NCI-H1436 treated with DMSO at 0.1 percent for 48 hours (cell line): Measurements from ENCODE around the gene TOX4.
"Not testable (repeated sequence)": the region's sequence is repeated elsewhere in the genome, so short reads cannot be mapped to it uniquely, and the experiment has no call there.

Experiments used
- DNase-seq: peaks from one replicate; lab custom pipeline; 2025; lab: John Stamatoyannopoulos, UW

Gene TOX4

DNA sequence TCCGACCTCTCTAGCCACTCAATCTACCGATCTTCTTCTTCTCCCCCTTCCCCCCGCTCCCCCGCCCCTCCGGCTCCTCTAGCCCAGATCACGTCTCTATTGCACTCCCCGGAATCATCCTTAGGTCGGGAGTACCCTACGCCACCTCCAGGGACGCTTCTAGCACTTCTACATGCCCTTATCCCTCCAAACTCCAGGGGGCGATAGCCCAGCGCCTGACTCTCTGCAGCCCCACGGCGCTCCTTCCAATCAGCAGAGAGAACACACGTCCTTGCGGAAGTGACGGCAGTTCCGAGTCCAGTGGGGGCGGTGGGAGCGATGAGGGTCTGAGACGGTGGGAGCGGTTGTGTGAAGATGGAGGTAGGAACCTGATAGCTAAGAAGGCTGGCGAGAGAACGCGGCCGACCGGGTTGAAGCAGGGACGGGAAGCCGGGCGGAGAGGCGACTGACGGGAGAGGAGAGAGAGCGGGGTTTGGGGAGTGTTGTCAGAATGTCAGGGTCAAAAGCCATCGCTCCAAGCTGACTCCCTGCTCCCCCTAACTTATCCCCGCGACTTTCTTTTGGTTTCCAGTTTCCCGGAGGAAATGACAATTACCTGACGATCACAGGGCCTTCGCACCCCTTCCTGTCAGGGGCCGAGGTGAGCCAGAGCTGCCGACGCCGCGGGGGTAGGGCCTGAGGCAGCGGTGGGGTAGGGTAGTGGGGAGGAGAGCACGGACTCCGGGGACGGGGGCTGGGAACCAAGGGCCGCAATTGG is at the start of gene TOX4, which contains the start of gene RAB2B:
TOX4 (plus strand) TSS at position 271 of the 757 bp plus-strand sequence; CDS start at position 355, 84 bp downstream.
RAB2B (minus strand) TSS at position 35 of the 757 bp plus-strand sequence. CDS start 87 bp downstream, outside the sequence.
- DNase-seq, result peak; percentile 98

DNA sequence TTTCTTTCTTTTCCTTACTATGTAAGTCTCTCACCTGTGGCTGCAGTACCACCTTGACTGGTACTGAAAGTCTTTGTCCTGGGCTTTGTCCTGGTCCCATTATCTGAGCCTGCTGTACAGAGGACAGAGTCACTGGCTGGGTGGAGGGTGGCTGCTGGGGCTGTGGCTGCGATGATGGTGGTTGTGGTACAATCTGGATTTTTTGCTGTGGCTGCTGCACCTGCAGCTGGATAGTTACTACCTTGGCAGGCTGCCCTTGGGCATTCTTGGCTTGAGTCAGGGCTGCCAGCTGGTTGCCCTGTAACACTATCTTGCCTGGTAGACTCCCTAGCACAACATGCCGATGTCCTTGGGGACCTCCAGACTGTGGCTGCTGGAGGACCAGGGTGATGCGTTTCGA is 48.1 kb upstream of the TOX4 start:
- DNase-seq, result no peak

DNA sequence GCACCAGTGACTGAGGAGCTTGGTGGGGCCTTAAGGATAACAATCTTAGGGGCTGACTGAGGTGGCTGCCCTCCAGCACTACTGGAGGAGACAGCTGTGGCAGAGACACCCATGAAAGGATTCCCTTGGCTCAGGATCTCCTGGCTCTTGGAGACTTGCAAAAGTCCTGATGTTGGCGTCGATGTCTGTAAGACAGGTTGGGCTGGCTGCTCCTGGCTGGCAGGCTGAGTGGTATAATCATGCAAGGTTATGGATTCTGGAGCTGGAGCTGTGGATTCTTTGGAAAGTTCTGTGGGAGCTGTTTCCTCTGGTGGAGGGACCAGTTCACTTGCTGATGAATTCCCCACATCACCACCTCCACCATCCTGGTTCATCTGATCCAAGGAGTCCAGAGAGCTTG is 45.9 kb upstream of the TOX4 start:
- no peak for DNase-seq

DNA sequence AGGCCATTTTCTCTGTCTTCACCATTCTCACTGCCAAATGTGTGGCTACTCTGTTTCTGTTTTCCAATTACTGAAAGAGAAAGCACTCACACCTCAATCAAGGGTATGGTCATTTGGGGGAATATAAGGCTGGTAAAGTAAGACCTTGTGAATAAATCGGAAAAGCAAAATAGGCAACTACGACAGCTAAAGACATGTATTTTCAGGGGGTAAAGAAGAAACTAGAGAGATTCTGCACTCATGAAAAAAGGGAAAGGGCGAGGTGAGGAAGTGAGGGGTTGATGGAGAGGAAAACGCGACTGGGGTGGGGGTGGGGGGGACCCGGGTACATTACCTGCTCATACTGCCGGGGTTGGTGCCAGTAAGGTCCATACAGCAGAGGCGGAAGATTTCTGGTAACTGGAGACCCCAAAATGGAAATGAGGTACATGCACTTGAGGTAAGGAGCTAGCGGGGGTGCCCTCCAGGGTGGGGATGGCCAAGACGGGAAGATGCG is 40.4 kb upstream of the TOX4 start:
- DNase-seq, result no peak

DNA sequence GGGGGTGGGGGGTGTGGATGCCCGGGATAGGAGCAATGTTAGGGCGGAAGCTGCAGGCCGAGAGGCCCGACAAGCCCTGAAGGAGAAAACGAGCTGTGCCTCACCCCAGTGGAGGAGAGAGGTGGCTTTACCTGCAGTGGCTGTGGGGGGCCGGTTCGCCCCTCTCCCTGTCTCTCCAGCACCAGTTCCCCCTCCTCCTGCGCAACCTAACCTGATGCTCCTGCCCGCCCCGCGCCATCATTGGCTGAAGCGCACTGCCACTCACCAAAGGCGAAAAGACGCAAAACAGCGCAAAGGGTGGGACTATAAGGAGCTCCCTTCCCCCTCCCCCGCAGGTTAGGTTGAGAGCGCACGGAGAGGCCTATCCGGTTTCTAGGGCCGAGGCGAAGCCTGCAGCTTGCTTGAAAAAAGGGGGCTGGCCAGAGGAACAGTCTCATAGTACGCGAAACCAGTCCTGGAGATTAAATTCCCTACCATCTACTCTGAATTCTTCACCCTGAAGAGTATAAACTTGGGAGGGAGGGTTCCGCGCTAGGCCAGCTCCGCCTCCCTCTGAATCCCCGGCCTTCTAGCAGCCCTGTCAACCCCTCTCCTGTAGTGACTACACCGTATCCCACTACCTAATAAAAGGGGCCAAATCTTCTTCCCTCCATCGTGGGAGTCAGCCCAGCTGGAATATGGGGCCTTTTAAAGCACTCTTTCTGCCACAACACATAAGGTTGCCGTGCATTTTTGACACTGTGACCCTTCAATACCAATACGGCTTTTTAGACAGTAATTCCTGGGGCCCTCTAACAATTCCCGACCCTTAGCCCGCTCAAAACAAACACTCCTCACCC is 39.7 kb upstream of the TOX4 start:
- peak; percentile 79 for DNase-seq

DNA sequence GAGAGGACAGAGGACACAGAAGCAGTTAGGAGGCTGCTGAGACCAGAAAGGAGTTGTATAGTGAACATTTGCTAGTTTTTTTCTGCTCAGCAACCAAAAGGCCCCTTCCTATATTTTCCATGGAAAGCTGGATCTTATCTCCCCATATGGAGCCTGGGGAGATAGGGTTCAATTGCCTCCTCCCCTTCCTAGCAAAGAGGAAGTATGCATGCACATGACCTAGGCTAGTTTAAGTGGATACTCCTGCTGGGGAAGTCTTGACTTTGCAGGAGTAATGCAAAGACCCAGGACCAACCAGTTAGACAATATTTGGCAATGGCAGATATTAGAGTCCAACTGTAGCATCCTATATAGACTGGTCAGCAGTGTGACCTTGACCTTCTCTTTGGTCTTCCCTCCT is 36.1 kb upstream of the TOX4 start:
- DNase-seq, result no peak

DNA sequence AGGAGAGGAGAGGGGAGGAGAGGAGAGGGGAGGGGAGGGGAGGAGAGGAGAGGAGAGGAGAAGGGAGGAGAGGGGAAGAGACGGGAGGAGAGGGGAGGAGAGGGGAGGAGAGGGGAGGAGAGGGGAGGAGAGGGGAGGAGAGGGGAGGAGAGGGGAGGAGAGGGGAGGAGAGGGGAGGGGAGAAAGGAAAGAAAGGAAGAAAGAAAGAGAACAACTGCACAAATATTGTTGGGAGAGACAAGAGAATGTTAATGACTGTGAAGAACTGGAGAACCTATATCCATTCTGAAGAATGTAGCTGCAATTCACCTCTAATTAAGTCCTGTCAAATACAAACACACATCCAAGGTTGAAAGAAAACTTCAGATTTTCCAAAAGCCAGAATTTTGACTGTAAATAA is 34.3 kb upstream of the TOX4 start:
- not testable (repeated sequence) for DNase-seq

DNA sequence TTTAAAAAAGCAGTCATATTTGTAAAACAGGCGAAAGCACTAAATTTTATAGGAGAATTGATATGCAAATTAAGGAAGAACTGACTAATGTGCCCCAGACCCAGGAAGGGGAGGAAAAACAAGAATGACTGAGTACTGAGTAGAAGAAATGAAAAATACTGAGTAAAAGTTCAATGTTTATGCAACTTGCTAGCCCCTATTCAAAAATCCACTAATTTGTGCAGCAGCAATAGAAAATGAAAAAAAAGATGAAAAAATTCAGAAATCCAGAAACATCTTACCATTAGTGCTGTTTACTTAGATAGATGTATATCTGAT is 27.1 kb upstream of the TOX4 start:
- DNase-seq, result no peak

DNA sequence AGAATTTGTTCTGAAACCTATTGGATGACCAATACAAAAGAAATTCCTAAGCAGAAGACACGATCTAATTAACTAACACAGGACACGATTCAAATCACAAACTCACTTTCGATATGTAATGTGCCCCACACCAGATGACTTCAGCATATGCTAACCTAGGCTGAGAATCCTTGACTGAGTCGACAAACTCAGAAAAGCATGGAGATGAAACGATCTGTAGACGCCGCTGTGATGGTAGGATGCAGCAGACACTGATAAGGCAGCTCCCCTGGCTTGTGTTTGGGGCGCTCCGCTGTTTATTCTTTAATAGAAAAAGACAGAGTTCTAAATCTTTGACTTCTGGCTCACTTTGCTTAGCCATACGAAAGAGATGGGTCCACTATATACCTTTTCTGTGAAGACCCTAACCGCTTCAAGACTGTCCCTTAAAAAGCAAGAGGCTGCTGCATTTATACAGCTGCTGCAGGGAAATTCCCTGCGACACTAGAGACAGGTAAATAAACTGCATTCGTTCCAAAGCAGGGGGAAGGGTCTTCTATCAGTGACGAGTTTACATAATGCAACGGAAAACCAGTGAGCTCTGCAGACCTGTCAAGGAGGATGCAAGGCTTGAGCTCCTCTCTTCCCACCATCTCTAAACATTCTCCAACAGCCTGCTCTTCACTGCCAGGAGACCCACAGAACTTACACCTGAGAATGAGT is 22.0 kb upstream of the TOX4 start:
- no peak for DNase-seq

DNA sequence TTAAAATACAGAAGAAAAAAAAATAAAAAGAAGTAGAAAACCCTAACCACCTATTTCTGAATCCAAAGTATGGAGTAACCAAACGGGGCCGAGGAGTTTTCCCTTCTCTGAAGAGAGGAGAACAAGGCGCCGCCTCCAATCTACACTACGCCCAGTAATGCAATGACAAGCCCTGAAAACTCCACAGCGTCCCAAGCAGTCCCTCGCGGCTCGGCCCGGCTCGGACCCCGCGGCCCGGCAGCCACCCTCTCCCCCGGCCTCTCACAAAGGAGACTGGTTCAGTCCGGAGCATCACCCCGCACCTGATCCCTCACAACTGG is 21.4 kb upstream of the TOX4 start:
- DNase-seq, result no peak

DNA sequence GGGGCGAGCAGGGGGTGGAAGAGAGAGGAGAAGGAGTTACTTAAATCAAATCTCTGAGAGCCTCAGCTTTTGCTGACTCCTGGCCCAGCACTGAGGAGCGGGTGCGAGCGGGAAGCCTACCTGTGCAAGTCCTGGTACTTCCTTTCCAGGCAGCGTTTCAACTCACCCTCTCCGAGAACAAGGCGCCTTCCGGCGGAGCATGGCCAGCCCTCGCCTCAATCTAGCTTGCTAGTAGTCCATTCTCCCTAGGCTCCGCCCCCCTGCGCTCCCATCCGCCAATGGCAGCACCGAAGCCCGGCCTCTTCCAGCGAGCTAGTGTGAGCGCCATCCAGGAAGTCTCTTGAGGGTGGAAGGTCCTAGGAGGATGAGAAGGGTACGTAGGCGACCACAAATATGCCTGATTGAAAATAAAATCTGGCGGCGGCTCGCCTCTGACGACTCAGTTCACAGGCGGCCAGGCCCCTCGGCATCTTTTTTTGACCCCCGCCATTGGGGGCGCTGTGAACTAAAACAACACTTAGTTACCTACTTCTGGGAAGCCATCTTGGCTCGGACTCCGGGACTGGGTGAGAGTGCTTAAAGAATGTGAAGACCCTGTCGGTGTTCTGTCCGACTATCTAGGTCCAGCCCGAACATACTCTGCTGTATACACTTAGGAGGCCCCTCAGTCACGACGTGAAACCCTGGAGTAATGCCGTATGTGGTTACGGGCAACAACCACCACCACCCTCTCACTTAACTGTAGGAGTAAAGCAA is 20.9 kb upstream of the TOX4 start, which contains the start of gene CHD8:
CHD8 (minus strand) TSS at position 212 of the 756 bp plus-strand sequence. CDS start 24,480 bp downstream, outside the sequence.
- peak; percentile 99 for DNase-seq

DNA sequence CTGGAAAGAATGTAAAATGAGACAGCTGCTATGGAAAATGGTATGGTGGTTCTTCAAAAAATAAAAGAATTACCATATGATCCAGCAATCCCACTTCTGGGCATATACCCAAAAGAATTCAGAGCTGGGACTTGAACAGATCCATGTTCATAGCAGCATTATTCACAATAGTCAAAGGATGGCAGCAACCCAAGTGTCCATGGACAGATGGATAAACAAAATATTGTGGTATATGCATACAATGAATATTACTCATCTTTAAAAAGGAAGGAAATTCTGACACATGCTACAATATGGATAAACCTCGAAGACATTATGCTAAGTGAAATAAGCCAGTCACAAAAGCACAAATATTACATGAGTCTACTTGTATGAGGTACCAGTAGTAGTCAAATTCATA is 9.4 kb upstream of the TOX4 start:
- no peak for DNase-seq

DNA sequence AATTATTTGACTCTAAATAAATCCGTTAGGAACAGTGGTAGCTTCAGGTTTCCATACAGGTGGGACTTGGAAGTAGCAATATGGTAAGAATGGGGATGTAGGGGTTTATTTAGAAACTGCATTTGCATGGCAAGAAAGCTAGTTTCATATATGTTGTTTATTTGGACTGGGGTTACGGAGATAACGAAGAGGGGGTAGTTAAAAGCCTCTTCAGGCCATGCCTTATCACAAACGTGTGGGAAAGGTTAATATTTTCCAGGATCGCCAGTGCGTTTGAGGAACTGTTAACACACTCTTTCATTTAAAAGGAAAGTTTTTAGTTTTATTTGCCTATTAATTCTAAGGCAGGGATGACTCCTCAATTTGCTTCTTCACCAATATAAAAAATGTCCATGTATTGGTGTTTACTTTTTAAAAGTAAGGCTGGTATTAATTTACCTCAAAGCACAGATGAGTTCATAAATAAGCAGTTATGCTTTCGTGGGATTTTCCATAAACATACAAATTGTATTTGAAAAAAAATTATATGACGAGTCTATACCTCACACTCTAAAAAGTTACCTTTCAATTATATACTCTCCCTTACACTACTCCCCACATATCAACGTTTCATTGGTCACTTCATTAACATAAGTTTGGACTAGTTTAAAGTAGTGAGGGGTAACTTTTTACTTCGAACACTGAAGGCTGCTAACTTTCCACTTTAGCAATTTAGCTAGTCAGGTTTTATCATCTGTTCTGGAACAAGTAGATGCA is 1.1 kb upstream of the TOX4 start:
- DNase-seq, result no peak

DNA sequence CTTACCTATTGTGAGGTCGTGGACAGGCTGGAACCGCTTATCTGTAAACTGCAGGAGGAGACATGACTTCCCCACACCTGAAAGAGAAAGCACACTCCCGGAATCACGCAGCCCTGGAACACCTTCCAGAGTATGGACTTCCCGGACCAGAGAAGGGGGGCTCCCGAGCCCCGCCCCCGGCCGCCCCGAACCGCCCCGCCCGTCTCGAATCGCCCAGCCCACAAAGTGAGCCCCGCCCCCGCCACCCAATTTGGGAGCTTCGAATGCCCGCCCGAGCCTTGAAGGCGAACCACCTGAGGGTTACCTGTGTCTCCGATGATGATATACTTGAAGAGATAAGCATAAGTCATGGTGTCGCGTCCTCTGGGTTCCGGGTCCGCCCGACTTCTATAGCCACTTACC is 471 bp upstream of the TOX4 start:
- no peak for DNase-seq

DNA sequence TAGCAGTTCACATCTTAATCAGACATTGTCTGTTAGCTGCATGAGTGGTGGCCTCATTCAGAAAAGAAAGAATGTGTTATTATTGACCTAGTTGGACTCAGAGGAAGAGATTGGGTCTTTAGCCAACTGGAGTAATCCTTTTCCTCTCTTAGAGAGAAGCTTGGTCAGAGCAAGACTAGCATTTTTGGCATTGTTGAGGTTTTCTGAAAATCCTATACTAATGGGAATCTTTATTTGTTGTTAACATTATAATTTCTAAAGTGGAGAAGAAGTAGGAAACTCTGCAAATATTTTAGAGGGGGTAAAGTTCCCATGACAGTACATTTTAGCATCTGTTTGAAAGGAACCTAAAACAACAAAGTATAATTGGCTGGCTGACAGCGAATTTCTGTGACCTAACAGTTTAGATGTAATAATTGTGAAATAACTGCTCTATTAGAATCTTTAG is 9.7 kb downstream of the TOX4 start:
- DNase-seq, result no peak

DNA sequence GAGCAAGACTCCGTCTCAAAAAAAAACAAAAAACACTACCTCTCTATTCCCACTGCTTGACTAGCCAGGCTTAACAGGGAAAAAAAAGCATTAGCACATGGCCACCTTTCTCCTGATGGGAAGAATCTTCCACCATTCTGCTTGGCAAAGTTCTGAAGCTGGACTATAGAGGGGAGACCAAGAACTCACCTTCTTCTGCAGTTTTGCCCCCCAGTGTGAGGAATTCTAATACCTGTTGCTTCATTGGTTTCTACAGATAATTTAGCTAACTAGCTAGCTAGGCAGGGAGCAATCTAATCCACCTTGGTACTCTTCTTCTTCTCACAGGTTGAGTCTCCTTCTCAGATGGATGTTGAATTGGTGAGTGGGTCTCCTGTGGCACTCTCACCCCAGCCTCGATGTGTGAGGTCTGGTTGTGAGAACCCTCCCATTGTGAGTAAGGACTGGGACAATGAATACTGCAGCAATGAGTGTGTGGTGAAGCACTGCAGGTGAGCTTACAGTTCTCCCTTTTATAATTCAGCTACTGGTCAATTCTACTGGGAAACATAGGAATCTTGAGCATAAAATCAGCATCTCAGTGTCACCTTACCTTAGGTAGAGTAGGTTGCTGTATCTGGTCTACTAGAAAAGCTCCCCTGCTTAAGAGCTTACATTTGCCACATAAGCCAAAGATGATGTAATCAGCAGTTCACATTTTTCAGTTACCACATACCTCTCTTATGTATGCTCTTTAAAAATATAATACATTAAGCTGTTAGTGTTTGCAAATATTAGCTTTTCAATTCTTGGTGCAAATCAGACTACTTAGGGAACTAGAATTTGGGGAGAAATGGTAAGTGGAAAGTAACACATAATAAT is 18.1 kb downstream of the TOX4 start:
- DNase-seq, result no peak

DNA sequence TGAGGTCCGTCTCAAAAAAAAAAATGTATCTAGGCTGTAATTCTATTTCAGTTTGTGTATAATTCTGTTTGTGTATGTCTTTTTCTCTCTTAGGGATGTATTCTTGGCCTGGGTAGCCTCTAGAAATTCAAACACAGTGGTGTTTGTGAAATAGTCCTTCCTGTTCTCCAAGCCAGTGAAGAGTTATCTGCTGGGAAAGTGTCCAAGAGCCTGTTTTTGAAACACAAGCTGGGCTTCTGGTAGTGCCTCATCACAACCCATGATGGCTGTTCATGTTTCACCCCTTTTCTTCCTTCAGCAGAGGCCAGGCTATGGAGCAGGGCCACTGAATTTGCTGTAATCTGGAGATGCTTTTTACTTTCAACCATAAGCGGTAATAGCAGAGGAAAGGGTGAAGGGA is 19.5 kb downstream of the TOX4 start:
- DNase-seq, result no peak

DNA sequence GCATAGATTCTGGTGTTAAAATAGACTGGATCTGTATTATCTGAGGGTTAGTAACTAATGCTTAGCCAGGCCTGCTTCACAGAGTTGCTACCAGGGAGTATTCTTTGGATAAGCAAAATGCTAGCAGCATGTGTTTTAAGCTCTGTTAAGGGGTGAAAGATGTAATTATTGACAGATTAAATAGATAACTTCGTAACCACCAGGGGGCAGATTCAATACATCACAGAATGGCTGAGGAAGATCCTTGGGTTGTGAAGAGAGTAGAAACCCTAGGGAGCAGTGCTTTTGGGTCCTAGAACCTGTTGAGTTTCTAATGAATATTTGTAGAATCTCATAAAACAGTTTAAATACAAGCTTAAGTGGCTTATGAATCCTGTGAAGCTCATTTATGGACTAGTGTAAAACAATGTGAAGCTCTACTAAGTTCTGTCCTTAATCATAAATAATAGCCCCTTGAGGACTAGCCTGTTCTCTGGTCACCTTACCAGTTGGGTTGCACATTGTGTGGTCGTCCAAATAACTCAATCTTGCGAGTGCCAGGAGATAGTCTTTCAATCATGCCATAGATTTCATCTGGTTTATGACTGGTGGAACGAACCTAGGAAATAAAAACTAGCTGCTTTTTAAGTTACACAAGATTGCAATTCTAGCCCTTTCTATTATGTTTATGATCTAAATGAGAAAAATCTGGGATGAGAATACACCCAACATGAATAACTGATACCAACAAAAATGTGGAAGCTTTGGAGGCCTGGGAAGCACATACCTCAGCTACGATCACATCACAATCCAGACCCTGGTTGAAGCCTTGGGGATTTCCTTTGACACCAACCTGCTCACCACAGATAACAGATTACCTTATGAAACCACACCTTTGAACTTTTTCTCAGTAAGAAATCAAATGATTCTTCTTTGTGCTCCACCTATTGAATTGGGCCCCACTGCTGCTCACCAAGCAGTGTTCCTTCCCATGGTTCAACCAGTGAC is 21.8 kb downstream of the TOX4 start:
- peak; percentile 12 for DNase-seq

DNA sequence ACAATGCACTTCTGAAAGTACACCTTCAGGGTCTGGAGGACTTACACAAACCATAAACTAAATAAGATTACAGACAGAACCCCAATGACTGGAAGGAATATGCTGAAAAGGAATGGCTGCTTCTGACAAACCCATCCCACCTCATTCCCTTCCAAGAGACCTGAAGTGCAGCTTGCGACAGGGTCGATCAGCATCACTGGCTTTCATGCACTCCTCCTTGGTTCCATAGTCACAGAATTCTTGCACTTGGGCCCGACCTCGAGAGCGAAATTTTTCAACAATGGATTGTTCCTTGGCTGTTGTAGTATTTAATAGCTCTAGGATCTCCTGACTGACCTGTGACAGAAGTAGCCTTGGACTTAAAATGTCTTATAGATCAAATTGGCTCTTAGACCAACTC is 24.6 kb downstream of the TOX4 start:
- DNase-seq, result no peak
